IMR-90 (cell line): Measurements from ENCODE around the gene CLTCL1. TPM values are rescaled to one million over a fixed set of nuclear protein-coding genes. Genes with fewer than 3 reads are reported as not detected.

ENCODE experiments used
- ATAC-seq: fragments of 200-7000 bp; cut with Tn5 transposase; 2 replicates; pipeline ENCODE4 v1.9.1; 2020; ENCODE audit warnings: low read depth, mild to moderate bottlenecking, moderate library complexity
- BruUV-seq: library from RNA; stranded (reverse); fragments of 400-500 nt; replicated peaks from 2 replicates; lab custom pipeline; 2021; lab: Mats Ljungman, UMichigan
- CTCF ChIA-PET: fragments of 300-600 bp; formaldehyde crosslinking; extraction: SDS; loops from one replicate; lab custom pipeline; 2021; ENCODE audit warnings: antibody characterized with exemption; lab: Yijun Ruan, JAX
- POLR2A ChIA-PET: fragments of 300-600 bp; sonication (Branson Sonifier 250); formaldehyde crosslinking; loops from one replicate; lab custom pipeline; 2022; ENCODE audit warnings: antibody characterized with exemption; ENCODE audit not compliant: unreplicated experiment; lab: Charles Lee
- DNase-seq: peaks from one replicate; pipeline ENCODE4 v3.0.0; 2013
- H2AFZ ChIP-seq: replicated peaks from 2 replicates; pipeline ENCODE3; 2013; ENCODE audit warnings: low read length, mild to moderate bottlenecking; ENCODE audit not compliant: poor library complexity
- H2AK5ac ChIP-seq: 2 replicates; pipeline ENCODE4 v1.6.1; 2013; ENCODE audit warnings: low read depth, low read length, inconsistent platforms
- H2AK9ac ChIP-seq: replicated peaks from 2 replicates; pipeline ENCODE3; 2013; ENCODE audit warnings: mild to moderate bottlenecking, low read depth, low read length, moderate library complexity; ENCODE audit not compliant: poor library complexity
- H2BK120ac ChIP-seq: 2 replicates; pipeline ENCODE4 v1.6.1; 2013; ENCODE audit warnings: low read depth, low read length, inconsistent platforms
- H2BK15ac ChIP-seq: 3 replicates; pipeline ENCODE4 v1.6.1; 2013; ENCODE audit warnings: low read depth, low read length, inconsistent platforms
- H2BK20ac ChIP-seq: 2 replicates; pipeline ENCODE4 v1.6.1; 2013; ENCODE audit warnings: low read depth, mild to moderate bottlenecking, inconsistent platforms, low read length, moderate library complexity
- H2BK5ac ChIP-seq: 2 replicates; pipeline ENCODE4 v1.6.1; 2013; ENCODE audit warnings: mild to moderate bottlenecking, low read depth, low read length, inconsistent platforms; ENCODE audit not compliant: poor library complexity, severe bottlenecking
- H3K14ac ChIP-seq: replicated peaks from 2 replicates; pipeline ENCODE4 v1.6.1; 2013; ENCODE audit warnings: low read depth, low read length, inconsistent platforms
- H3K18ac ChIP-seq: 2 replicates; pipeline ENCODE4 v1.6.1; 2013; ENCODE audit warnings: low read depth, low read length, control low read depth
- H3K23ac ChIP-seq: 2 replicates; pipeline ENCODE4 v1.6.1; 2013; ENCODE audit warnings: low read depth, low read length, inconsistent platforms
- H3K27ac ChIP-seq: 2 replicates; pipeline ENCODE4 v1.5.1; 2013; ENCODE audit warnings: mild to moderate bottlenecking, control low read depth, low read length; ENCODE audit not compliant: insufficient read depth
- H3K27me3 ChIP-seq: 2 replicates; pipeline ENCODE4 v1.6.1; 2013; ENCODE audit warnings: low read length; ENCODE audit not compliant: control insufficient read depth, insufficient read depth
- H3K36me3 ChIP-seq: 2 replicates; pipeline ENCODE4 v1.6.1; 2013; ENCODE audit warnings: low read length, mixed read lengths; ENCODE audit not compliant: control insufficient read depth, insufficient read depth
- H3K4ac ChIP-seq: 2 replicates; pipeline ENCODE4 v1.6.1; 2013; ENCODE audit warnings: low read depth, low read length, inconsistent platforms
- H3K4me1 ChIP-seq: 2 replicates; pipeline ENCODE4 v1.6.1; 2013; ENCODE audit warnings: low read length, mixed read lengths; ENCODE audit not compliant: control insufficient read depth, insufficient read depth
- H3K4me2 ChIP-seq: 2 replicates; pipeline ENCODE4 v1.6.1; 2013; ENCODE audit warnings: low read depth, mild to moderate bottlenecking, control low read depth, low read length, moderate library complexity
- H3K4me3 ChIP-seq: 2 replicates; pipeline ENCODE4 v1.5.1; 2013; ENCODE audit warnings: low read depth, mild to moderate bottlenecking, control low read depth, low read length, moderate library complexity; ENCODE audit not compliant: insufficient read depth
- H3K56ac ChIP-seq: 2 replicates; pipeline ENCODE4 v1.6.1; 2013; ENCODE audit warnings: low read length, inconsistent platforms; ENCODE audit not compliant: insufficient read depth; ENCODE audit errors: extremely low read depth
- H3K79me1 ChIP-seq, 2 experiments: 2 replicates each; pipeline ENCODE4 v1.6.1; 2013; ENCODE audit warnings: low read length in 2 of 2, inconsistent platforms in 1 of 2, low read depth in 1 of 2
- H3K9ac ChIP-seq: 2 replicates; pipeline ENCODE4 v1.6.1; 2013; ENCODE audit warnings: low read depth, low read length, control low read depth
- H3K9me1 ChIP-seq: 2 replicates; pipeline ENCODE4 v1.6.1; 2013; ENCODE audit warnings: low read length, inconsistent platforms; ENCODE audit not compliant: insufficient read depth
- H3K9me3 ChIP-seq: 2 replicates; pipeline ENCODE4 v1.6.1; 2013; ENCODE audit warnings: low read length; ENCODE audit not compliant: control insufficient read depth, insufficient read depth
- H4K20me1 ChIP-seq: 2 replicates; pipeline ENCODE4 v1.6.1; 2013; ENCODE audit warnings: low read length, inconsistent platforms; ENCODE audit not compliant: insufficient read depth
- H4K5ac ChIP-seq: 2 replicates; pipeline ENCODE4 v1.6.1; 2013; ENCODE audit warnings: mild to moderate bottlenecking, low read depth, low read length, control low read depth
- H4K8ac ChIP-seq, 2 experiments: 2 replicates each; pipeline ENCODE4 v1.6.1; 2013; ENCODE audit warnings: low read depth in 2 of 2, low read length in 2 of 2, control low read depth in 1 of 2, inconsistent platforms in 1 of 2
- H4K91ac ChIP-seq: 2 replicates; pipeline ENCODE4 v1.6.1; 2013; ENCODE audit warnings: low read depth, low read length, inconsistent platforms; ENCODE audit not compliant: insufficient read depth
- BHLHE40 ChIP-seq: fragments of 150-350 bp; IDR thresholded peaks from 2 replicates; pipeline ENCODE4 v1.6.1; 2016; ENCODE audit warnings: mild to moderate bottlenecking, low read depth, low read length
- CEBPB ChIP-seq: IDR thresholded peaks from 2 replicates; pipeline ENCODE4 v1.6.1; 2012; ENCODE audit warnings: low read depth, low read length, improper control_type of control experiment
- CHD1 ChIP-seq: IDR thresholded peaks from 2 replicates; pipeline ENCODE4 v1.6.1; 2012; ENCODE audit warnings: low read depth, low read length, improper control_type of control experiment
- FOS ChIP-seq: fragments of 150-350 bp; IDR thresholded peaks from 2 replicates; pipeline ENCODE4 v1.6.1; 2016; ENCODE audit warnings: low read depth, low read length
- MAFK ChIP-seq: IDR thresholded peaks from 2 replicates; pipeline ENCODE4 v1.6.1; 2012; ENCODE audit warnings: low read depth, low read length, improper control_type of control experiment
- MAZ ChIP-seq: IDR thresholded peaks from 2 replicates; pipeline ENCODE4 v1.6.1; 2012; ENCODE audit warnings: low read depth, mild to moderate bottlenecking, low read length, improper control_type of control experiment, moderate library complexity, borderline replicate concordance
- MXI1 ChIP-seq: IDR thresholded peaks from 2 replicates; pipeline ENCODE4 v1.6.1; 2012; ENCODE audit warnings: low read depth, mild to moderate bottlenecking, low read length, moderate library complexity, borderline replicate concordance
- NFE2L2 ChIP-seq: fragments of 150-350 bp; IDR thresholded peaks from 2 replicates; pipeline ENCODE4 v1.6.1; 2016; ENCODE audit warnings: low read depth, mild to moderate bottlenecking, low read length
- POLR2A ChIP-seq: IDR thresholded peaks from 2 replicates; pipeline ENCODE4 v1.6.1; 2012; ENCODE audit warnings: mild to moderate bottlenecking, low read depth, low read length
- RAD21 ChIP-seq: IDR thresholded peaks from 2 replicates; pipeline ENCODE4 v1.6.1; 2012; ENCODE audit warnings: low read length, improper control_type of control experiment
- RCOR1 ChIP-seq: IDR thresholded peaks from 2 replicates; pipeline ENCODE4 v1.6.1; 2012; ENCODE audit warnings: mild to moderate bottlenecking, low read length, improper control_type of control experiment; ENCODE audit not compliant: insufficient replicate concordance
- RFX5 ChIP-seq: IDR thresholded peaks from 2 replicates; pipeline ENCODE4 v1.8.0; 2012; ENCODE audit warnings: low read depth, mild to moderate bottlenecking, low read length, moderate library complexity
- SMC3 ChIP-seq: fragments of 150-350 bp; IDR thresholded peaks from 2 replicates; pipeline ENCODE4 v1.6.1; 2016; ENCODE audit warnings: low read depth, mild to moderate bottlenecking, antibody characterized with exemption, low read length, moderate library complexity
- WGBS, 2 experiments: methylation state at CpG; one replicate each; pipeline versions ENCODE4 v1.1.5 to v1.1.7; 2013; ENCODE audit warnings: missing lambda C conversion rate in 2 of 2; ENCODE audit not compliant: insufficient read length in 1 of 2; ENCODE audit errors: extremely low coverage in 2 of 2; 5-methylcytosine and 5-hydroxymethylcytosine counted together
- dilution Hi-C: fragments of 300-500 bp; cut with HindIII; formaldehyde crosslinking; loops from one replicate; pipeline ENCODE4 v1.14.3; 2018; ENCODE audit warnings: low sequenced_read_pairs; ENCODE audit not compliant: unreplicated experiment
- in situ Hi-C: fragments of 300-500 bp; cut with MboI; formaldehyde crosslinking; loops from 3 replicates; pipeline ENCODE4 v1.14.3; 2019; ENCODE audit warnings: low sequenced_read_pairs, inconsistent platforms, mixed read lengths
- intact Hi-C: fragments of 100-400 bp; cut with micrococcal nuclease; formaldehyde crosslinking; loops from 2 replicates; pipeline ENCODE4 v1.10.0; 2022
- polyA plus RNA-seq, 3 experiments: library from polyadenylated mRNA; depleted of rRNA; stranded (reverse); fragments of >200 nt; gene quantifications; 2 replicates each; pipeline ENCODE4 v1.2.3, GENCODE V29; 2012; ENCODE audit warnings: low replicate concordance in 1 of 3
- total RNA-seq: library from RNA; depleted of rRNA; stranded (reverse); fragments of >200 nt; gene quantifications from 2 replicates; pipeline ENCODE4 v1.2.3, GENCODE V29; 2012
- TF ChIP-seq, protein P1 (sequence below): conservative IDR thresholded peaks from 2 replicates; pipeline ENCODE4 v1.5.1; 2012; ENCODE audit warnings: mild to moderate bottlenecking, low read depth, low read length, improper control_type of control experiment
- TF ChIP-seq, protein P2 (sequence below): fragments of 150-350 bp; IDR thresholded peaks from 2 replicates; pipeline ENCODE4 v1.6.1; 2017; ENCODE audit warnings: mild to moderate bottlenecking, antibody characterized with exemption, low read length, low read depth
- TF ChIP-seq, protein P3 (sequence below): fragments of 150-350 bp; IDR thresholded peaks from 2 replicates; pipeline ENCODE4 v1.6.1; 2016; ENCODE audit warnings: low read depth, mild to moderate bottlenecking, low read length, moderate library complexity, borderline replicate concordance

Gene CLTCL1
- total and polyA plus RNA-seq, 2 of the 4 experiments (the other 2 are of a cell fraction), result 6.2 to 8.1 TPM

DNA sequence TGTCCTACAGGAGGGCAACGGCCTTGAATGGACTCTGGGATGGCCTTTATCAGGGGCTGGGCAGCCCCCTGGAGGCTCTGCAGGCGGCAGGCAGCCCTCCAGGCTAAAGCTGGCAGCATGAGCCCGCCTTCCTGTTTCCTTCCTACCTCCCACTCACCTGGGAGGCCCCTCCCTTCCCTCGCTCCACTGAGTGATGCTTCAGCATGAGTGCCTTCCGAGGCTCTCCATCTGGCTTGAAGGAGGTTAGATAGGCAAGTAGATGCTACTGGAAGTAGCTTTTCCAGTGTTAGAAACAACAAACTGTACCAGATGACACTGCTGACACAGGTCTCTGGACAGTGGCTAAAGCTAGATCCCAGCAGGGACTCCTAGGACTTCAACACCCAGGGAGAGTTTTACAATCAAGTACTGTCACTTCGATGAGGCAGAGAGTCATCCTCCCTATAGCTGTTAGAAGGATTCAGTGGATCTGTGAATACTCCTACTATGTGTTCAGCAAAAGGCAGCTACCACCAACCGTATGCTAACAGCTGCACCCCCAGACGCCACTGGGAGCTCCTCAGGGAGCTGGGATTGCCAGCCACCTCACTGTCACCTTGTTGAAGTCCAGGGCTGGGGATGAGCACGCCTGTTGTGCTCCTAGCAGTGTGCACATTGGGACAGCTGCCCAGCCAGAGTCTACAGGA is 108.9 kb downstream of the CLTCL1 start:
- ATAC-seq, result no peak
- WGBS, 2 experiments, result no CpG with 5 or more reads among the region's 9 CpGs

More for the DNA sequence above, 108.9 kb downstream of the CLTCL1 start:
- H3K79me1 ChIP-seq, result peaks cover 0 to 6% of the 10 kb centered on the region in 2 experiments; a peak in 2 of 4 replicates
- no peak overlapping the region for H2BK15ac ChIP-seq
- no peak overlapping the region for H3K18ac ChIP-seq
- ChIA-PET POLR2A (no interaction called here), CTCF (no interaction called here)
- no peak overlapping the region for H3K4me2 ChIP-seq
- no peak overlapping the region for H2BK120ac ChIP-seq
- H3K27me3 ChIP-seq, result no peaks in the 10 kb centered on the region
- H4K20me1 ChIP-seq, result peaks cover under 1% of the 10 kb centered on the region; the same call in 1 of the 2 replicates
- H3K4me3 ChIP-seq, result no peak overlapping the region
- no peak overlapping the region for H2BK5ac ChIP-seq
- no peak overlapping the region for H3K4ac ChIP-seq
- no peak overlapping the region for H2AK9ac ChIP-seq
- H3K9me1 ChIP-seq, result peaks cover 6% of the 10 kb centered on the region; the same call in 1 of the 2 replicates
- H3K56ac ChIP-seq, result no peak overlapping the region
- no peak overlapping the region for H3K9ac ChIP-seq
- BruUV-seq, result no TSS peak
- no peak overlapping the region for H4K91ac ChIP-seq
- TF ChIP-seq, protein P1, sequence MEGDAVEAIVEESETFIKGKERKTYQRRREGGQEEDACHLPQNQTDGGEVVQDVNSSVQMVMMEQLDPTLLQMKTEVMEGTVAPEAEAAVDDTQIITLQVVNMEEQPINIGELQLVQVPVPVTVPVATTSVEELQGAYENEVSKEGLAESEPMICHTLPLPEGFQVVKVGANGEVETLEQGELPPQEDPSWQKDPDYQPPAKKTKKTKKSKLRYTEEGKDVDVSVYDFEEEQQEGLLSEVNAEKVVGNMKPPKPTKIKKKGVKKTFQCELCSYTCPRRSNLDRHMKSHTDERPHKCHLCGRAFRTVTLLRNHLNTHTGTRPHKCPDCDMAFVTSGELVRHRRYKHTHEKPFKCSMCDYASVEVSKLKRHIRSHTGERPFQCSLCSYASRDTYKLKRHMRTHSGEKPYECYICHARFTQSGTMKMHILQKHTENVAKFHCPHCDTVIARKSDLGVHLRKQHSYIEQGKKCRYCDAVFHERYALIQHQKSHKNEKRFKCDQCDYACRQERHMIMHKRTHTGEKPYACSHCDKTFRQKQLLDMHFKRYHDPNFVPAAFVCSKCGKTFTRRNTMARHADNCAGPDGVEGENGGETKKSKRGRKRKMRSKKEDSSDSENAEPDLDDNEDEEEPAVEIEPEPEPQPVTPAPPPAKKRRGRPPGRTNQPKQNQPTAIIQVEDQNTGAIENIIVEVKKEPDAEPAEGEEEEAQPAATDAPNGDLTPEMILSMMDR, result no peak
- TF ChIP-seq RCOR1, result no peak
- TF ChIP-seq POLR2A, result no peak
- no peak for TF ChIP-seq SMC3
- TF ChIP-seq BHLHE40, result no peak
- no peak for TF ChIP-seq CHD1
- no peak for TF ChIP-seq RAD21
- TF ChIP-seq NFE2L2, result no peak
- TF ChIP-seq, protein P2, sequence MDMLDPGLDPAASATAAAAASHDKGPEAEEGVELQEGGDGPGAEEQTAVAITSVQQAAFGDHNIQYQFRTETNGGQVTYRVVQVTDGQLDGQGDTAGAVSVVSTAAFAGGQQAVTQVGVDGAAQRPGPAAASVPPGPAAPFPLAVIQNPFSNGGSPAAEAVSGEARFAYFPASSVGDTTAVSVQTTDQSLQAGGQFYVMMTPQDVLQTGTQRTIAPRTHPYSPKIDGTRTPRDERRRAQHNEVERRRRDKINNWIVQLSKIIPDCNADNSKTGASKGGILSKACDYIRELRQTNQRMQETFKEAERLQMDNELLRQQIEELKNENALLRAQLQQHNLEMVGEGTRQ, result no peak
- no peak for TF ChIP-seq CEBPB
- no peak for TF ChIP-seq MXI1
- no peak for TF ChIP-seq MAFK
- no peak for TF ChIP-seq RFX5
- TF ChIP-seq, protein P3, sequence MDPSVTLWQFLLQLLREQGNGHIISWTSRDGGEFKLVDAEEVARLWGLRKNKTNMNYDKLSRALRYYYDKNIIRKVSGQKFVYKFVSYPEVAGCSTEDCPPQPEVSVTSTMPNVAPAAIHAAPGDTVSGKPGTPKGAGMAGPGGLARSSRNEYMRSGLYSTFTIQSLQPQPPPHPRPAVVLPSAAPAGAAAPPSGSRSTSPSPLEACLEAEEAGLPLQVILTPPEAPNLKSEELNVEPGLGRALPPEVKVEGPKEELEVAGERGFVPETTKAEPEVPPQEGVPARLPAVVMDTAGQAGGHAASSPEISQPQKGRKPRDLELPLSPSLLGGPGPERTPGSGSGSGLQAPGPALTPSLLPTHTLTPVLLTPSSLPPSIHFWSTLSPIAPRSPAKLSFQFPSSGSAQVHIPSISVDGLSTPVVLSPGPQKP, result no peak
- TF ChIP-seq MAZ, result no peak
- TF ChIP-seq FOS, result no peak
- H3K14ac ChIP-seq, result no peak overlapping the region
- dilution Hi-C loops, result no loop called here
- no peak overlapping the region for H2AFZ ChIP-seq
- no peak overlapping the region for H2BK20ac ChIP-seq
- H3K36me3 ChIP-seq, result no peaks in the 10 kb centered on the region; the same call in 1 of the 2 replicates
- no peak for DNase-seq
- H3K9me3 ChIP-seq, result no peaks in the 10 kb centered on the region
- no peak overlapping the region for H4K5ac ChIP-seq
- H3K27ac ChIP-seq, result no peak overlapping the region
- H4K8ac ChIP-seq, result no peak overlapping the region
- in situ Hi-C loops, result loop anchor here (10.0 kb wide), 1 partner anchor 172 kb away; no protein-coding TSS in a partner anchor
- no peak overlapping the region for H2AK5ac ChIP-seq
- H3K23ac ChIP-seq, result no peak overlapping the region
- H3K4me1 ChIP-seq, result peaks cover 8% of the 10 kb centered on the region
- intact Hi-C loops, result no loop called here
